Epidermal melanocyte (primary cell): ENCODE results near the gene RNPS1.
A peak's percentile ranks its signal among the peaks of the same experiment; 100 is the strongest.

Experiments used
- DNase-seq: peaks from one replicate; pipeline ENCODE4 v3.0.0; 2011; ENCODE audit warnings: low spot score; ENCODE audit not compliant: insufficient read length

Gene RNPS1

DNA sequence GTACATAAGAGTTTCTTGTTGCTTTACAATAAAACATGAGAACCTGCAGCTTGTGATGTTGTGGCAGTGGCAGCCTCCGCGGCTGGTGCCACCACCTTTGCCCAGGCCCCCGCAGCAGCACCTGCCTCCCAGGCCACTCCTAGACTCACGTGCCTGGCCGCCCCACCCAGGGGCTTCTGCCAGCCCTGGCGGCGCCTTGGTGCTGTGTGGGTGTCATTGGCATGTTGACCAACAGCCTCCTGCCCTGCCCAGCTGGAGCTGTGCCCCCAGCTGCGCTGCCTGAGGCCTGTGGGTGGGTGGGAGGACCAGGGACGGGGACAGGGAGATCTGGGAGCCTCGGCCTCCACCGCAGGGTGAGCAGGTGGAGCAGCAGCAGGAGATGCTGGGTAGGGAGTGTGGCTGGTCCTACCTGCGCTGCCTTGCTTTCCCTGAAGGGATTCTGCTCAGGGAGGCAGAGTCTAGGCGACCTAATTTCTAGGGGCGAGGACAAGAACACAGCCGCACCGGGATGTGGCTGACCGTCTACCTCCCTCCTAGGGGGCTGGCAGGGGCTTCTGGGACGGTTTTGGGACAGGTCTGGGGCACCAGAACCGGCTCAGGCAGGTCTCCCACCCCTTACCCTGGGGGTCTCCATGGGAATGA lies 32.1 kb downstream of the RNPS1 start:
- no peak for DNase-seq

DNA sequence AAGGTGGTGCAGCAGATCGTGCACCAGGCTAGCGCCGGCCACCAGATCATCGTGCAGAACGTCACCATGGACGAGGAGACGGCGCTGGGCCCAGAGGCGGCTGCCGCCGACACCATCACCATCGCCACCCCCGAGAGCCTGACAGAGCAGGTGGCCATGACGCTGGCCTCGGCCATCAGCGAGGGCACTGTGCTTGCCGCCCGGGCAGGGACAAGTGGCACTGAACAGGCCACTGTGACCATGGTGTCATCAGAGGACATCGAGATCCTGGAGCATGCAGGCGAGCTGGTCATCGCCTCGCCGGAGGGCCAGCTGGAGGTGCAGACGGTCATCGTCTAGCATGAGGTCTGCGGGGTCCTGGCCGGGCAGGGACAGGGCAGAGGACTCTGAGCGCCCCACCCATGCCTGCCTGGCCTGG lies 32.7 kb downstream of the RNPS1 start:
- DNase-seq, result no peak

DNA sequence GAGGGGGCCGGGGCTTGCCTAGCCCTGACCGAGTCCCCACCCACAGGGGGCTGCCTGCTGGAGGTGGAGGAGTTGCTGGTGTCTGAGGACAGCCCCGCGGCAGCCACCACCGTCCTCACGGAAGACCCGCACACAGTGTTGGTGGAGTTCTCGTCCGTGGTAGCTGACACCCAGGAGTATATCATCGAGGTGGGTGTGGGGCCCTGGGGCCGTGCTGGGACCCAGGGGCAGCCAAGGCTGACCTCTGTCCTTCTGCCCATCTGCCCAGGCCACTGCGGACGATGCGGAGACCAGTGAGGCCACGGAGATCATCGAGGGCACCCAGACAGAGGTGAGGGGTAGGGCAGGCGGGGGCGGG lies 33.1 kb downstream of the RNPS1 start:
- no peak for DNase-seq

DNA sequence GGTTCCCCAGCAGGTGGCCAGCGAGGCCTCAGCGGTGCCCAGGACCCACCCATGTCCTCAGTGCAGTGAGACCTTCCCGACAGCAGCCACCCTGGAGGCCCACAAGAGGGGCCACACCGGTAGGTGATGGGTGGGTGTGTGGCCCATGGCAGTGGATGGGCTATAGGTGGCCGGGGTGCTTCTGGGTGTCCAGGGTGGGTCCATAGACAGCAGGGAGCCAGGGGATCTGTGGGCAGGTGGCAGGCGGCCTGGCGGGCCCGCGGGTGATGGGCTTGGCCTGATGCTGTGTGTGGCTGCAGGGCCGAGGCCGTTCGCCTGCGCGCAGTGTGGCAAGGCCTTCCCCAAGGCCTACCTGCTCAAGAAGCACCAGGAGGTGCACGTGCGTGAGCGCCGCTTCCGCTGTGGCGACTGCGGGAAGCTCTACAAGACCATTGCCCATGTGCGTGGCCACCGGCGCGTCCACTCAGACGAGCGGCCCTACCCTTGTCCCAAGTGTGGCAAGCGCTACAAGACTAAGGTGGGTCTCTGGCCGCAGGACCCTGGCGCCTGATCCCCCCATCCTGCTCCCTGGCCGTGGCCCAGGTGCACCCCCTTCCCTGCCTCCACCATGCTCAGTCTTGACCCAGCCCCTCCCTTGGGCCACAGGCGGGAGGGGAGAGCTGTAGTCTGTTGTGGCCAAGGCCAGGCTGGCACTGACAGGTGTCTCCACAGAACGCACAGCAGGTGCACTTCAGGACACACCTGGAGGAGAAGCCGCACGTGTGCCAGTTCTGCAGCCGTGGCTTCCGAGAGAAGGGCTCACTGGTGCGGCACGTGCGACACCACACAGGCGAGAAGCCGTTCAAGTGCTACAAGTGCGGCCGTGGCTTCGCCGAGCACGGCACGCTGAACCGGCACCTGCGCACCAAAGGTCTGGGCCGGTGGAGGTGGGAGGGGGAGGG lies 33.8 kb downstream of the RNPS1 start:
- no peak for DNase-seq

DNA sequence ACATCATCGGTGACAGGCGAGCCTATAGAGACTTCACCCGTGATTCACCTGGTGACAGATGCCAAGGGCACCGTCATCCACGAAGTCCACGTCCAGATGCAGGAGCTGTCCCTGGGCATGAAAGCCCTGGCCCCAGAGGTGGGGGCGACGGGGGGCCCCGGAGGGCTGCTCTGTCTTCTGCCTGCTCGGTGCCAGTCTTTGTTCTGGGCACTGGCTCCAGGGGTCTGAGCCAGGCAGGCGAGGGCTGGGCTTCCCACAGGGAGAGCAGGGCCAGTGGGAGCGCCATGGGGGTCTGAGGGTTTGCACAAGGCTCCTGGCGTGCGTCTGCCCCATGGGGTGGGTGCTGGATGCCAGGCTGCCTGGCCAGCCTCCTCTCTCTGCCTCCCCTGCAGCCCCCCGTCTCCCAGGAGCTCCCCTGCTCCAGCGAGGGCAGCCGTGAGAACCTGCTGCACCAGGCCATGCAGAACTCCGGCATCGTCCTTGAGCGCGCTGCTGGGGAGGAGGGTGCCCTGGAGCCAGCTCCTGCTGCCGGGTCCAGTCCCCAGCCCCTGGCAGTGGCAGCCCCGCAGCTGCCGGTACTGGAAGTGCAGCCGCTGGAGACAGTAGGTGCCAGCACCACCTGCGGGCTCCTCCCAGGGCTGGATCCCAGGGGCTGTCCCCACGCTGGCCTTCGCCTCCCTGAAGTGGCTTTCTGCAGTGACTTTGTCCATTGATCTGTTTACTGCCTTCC lies 34.7 kb downstream of the RNPS1 start:
- no peak for DNase-seq

DNA sequence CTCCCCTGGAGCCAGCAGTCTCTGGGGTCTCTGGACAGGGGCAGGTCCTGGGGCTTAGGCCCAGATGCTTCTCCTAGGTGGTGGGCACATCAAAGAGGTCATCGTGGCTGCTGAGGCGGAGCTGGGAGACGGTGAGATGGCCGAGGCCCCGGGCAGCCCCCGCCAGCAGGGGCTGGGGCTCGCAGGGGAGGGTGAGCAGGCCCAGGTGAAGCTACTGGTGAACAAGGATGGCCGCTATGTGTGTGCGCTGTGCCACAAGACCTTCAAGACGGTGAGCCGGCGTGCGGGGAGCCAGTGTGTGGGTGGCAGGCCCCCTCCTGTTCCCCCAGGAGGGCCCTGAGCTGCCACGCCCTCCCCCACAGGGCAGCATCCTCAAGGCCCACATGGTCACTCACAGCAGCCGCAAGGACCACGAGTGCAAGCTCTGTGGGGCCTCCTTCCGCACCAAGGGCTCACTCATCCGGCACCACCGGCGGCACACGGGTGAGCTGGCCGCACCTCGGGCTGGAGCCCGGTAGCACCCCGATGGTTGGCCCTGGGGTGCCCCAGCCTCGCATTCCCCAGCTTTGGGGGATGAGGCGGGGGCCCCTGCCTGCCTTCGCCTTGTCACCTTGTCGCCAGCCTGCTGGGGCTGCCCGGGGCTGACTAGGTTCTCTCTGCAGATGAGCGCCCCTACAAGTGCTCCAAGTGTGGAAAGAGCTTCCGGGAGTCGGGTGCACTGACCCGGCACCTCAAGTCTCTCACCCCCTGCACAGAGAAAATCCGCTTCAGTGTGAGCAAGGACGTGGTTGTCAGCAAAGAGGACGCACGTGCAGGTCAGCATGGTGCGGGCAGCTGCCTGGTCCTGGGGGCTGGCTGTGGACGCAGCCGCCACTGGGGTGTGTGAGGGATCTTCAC lies 35.6 kb downstream of the RNPS1 start:
- DNase-seq, result no peak

DNA sequence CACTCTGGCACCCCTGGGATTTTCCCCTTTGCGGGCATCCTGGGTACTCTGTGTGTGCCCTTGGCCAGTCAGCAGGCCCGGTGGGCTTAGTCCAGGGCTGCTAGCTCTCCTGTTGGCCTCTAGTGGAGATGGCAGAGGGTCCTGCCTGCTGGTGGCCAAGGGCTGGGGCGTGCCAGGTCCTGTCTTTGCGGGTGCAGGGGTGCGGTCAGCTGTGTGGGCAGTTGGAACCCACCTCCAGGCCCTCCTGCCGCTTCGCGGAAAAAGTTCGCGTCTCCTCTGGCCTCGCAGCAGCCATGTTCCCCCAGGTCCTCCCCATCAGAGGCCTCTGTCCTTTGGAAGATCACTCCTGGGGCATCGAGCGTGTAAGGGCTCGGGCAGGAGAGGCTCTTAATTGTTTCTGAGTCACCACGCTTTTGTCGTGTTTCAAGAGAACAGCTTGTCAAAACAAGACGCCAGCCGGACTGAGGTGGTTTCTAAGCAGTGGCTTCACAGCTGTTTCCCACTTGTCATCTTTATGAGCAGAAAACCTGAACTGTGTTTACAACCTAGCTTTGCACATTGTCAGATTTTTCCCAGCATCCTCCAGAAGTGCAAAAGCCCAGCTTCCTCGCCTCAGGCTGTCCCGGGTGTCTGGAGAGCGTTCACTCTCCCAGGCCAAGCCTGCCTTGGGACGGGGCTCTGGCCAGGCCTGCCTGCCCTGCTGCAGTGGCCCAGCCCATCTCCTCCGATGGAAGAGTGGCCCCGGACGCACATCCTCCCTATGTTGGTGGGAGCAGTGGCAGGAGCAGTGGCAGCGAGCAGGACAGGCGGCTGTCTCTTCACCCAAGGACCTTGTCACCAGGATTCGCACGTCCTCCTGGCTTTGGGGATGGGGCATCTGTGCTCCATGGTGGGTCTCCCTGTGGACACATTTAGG lies 36.7 kb downstream of the RNPS1 start:
- DNase-seq, result no peak

DNA sequence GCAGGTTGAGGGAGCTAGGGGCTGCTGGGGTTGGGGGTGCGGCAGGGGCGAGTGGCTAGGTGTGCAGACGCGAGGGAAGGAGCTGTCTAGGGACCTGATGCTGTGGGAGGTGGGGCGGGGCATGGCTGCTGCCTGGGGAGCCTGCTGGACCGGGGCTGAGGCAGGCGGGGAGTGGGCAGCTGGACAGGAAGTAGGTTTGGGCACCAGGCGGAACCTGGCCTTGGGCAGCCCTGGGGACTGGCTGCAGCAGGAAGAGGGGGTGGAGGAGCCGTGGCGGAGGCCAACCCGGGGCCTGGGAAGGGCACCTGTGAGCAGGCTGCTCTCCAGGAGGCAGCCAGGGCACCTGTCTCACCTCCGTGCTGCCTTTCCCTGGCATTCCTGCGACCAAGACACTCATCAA lies 37.5 kb downstream of the RNPS1 start:
- no peak for DNase-seq

DNA sequence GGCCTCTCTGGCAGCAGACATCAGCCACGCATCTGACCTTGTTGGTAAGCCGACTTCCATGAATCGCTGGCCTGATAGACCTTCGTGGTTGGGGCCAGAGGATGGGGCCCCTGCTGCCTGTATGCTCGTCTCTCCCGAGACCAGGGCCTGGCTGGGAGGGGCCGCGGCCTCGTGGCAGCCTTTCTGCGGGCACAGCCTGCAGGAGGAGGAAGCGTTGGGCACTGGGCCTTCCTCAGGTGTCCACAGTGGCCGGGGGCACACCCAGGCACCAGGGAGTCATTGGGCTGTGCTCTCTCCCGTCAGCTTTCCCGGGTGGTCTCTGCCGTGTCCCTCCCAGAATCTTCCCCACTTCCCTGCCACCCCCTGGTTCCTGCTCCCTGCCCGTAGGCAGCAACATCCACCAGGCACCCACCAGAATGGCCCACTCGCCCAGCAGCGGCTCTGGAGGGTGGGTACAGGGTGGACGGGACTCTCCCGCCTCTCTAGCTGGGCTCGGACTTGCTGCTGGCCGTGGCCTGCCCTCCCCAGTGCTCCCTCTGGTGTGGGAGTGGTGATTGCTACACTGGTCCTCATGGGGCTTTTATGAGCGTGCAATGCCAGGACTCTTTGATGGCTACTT lies 38.2 kb downstream of the RNPS1 start:
- no peak for DNase-seq

DNA sequence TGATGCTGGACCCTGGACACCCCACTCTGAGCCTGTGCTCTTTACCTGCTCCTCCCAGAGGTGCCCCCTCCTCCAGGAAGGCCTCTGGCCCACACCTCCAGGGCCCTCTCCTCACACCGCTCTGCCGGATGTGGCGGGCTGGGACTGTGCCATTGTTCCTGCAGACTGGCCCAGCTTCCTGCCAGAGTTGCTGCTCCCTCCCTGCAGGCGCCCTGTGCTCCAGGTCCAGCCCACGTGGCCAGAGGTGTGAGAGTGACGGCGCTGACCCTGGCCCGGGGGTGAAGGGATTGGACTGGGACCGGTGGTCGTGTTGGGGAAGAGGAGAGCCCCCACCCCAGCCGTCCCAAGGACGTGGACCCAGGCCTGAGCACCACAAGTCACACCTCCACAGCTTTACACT lies 38.8 kb downstream of the RNPS1 start:
- DNase-seq, result no peak

DNA sequence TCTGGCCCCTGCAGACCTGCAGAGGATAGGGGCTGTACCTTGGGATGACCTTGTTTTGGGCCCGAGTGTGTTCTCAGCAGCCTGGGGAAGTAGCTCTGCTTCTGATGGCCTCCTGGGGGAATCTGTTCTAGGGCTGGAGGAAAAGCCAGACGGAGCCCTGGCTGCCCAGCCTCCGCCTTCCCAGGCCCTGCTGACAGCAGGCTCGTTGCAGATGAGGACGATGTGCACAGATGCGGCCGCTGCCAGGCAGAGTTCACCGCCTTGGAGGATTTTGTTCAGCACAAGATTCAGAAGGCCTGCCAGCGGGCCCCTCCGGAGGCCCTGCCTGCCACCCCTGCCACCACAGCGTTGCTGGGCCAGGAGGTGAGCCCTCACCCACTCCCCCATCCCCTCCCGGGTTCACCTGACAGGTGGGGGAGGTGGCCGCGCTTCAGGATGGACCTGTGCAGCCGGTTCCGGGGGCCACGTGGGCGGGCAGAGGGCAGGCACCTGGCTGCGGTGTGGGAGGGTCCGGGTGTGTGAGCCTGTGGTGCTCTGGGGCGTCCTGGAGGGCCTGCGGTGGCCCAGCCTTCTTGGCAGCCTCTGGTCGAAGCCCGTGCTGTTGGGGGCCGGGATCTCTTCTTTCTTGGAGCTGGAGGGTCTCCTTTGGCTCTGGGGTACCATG lies 39.6 kb downstream of the RNPS1 start:
- no peak for DNase-seq

DNA sequence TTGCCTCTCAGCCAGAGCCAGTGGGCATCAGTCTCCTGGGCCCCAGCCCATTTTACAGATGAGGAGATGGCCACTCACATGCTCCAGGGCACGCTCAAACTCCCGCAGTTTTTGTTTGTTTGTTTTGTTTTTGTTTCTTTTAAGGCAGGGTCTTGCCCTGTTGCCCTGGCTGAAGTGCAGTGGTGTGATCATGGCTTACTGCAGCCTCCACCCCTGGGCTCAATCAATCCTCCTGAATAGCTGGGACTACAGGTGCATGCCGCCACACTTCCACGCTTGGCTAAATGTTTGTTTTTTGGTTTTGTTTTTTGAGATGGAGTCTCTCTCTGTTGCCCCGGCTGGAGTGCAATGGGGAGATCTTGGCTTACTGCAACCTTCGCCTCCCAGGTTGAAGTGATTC lies 41.0 kb downstream of the RNPS1 start:
- no peak for DNase-seq

DNA sequence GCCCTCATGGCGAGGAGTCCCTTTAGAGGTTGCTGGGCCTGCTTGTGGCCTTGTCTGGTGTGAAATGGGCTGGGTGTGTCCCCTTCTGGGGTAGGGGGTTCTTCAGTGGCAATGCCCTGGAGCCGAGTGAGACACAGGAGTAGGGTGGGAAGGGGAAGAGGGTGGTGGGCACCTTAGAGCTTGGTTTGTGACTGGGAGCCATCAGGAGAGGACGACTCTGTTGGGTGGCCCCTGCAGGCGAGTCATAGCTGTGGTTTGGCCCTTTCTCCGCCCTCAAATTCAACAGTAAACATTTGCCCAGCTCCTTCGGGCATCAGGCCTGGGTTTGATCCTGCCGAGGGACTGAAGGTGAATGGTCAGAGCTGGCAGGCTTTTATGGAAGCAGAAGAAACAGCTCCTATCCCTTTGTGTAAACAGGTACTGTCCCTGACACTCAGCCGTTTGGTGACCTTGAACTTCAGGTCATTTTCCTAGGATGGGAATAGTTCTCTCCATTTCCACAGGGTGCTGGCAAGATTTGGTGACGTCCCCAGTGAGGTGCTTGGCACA lies 41.6 kb downstream of the RNPS1 start:
- no peak for DNase-seq

DNA sequence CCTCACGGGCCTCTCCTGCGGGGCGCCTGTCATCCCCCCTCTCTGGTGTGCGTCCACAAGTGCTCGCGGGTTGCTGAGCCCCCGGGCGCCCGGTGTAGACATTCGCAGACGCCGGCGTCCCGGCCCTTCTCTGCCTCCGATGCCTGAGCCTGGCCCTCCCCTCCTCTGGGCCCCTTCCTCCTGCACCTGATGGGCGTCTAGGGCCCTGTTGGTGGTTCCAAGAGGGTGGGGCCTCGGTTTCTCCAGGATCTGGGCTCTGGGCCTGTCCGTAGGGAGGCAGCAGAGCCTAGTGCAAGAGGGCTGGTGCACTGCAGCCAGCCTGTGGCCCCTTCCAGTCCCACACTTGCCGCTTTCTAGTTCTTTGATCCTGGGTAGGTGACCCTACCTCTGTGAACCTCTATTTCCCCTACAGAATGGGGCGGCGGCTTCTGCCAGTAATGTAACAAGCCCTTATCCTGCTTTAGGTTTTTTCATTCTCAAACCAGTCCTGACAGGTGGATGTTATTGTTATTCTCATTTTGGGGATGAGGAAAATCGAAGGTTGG lies 43.9 kb downstream of the RNPS1 start:
- DNase-seq, result peak; percentile 57

DNA sequence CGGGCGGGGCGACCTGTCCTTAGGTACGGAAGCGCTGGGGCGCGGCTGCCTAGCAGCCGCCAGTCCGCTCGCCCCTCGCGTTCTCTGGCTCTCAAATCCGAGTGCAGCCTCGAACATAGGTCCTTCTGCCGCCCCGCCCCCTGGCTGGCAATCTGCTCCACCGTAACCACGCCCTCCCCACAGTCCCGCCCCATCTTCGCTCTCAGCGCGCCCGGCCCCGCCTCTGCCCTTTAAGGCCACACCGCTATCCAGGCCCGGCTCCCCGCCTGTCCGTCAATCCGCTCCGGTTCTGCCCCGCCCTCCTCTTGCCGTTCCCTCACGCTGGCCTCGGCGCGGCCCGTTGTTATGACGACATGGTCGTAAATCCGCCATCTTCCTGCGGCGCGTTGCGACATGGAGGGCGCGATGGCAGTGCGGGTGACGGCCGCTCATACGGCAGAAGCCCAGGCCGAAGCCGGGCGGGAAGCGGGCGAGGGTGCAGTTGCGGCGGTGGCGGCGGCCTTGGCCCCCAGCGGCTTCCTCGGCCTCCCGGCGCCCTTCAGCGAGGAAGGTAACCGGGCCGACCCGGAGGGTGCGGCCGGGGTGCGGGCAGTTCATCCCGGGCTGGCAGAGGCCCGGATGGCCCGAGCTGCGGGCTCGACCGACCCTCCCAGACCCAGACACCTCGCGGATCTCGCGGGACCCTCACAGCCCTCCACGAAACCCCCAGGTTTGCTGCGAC lies 44.5 kb downstream of the RNPS1 start, which contains the start of gene E4F1:
E4F1 (plus strand) TSS at position 371 of the 721 bp plus-strand sequence; CDS start at position 394, 23 bp downstream.
- DNase-seq, result peak; percentile 100

DNA sequence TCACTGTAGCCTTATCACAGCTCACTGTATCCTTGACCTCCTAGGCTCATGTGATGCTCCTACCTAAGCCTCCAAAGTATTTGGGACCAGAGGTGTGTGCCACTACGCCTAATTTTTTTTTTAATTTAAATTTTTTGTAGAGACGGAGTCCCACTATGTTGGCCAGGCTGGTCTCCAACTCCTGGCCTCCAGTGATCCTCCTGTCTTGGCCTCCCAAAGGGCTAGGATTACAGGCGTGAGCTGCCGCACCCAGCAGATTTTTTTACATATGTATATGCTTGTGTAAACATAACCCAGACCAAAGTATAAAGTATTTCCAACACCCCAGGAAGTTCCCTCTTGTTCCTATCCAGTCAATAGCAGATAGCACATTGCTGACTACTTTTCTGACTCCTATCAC lies 51.6 kb downstream of the RNPS1 start:
- DNase-seq, result no peak

DNA sequence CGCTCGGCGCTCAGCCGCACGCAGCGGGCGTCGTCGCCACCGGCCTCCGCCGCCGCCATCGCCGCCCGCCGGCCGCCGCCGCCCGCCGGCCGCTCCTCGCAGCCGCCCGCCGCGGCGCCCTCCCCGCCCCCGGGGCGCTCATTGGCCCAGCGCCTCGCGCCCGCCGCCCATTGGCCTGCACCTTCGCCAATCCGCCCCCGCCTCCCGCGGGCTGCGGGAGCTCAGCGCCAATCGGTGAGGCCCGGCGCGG lies 53.3 kb downstream of the RNPS1 start, which contains the start of gene PGP:
PGP (minus strand) TSS at position 122 of the 250 bp plus-strand sequence; CDS start at position 59, 63 bp downstream.
- no peak for DNase-seq
